CD4-positive, alpha-beta T cell treated with Interleukin-1 beta for 1 hour (primary cell): Measurements from ENCODE around the gene MLEC.

Experiments used
- DNase-seq, 2 donors: peaks; one replicate each; pipeline ENCODE4 v3.0.0-alpha.2; 2020 to 2022

MLEC gene

DNA sequence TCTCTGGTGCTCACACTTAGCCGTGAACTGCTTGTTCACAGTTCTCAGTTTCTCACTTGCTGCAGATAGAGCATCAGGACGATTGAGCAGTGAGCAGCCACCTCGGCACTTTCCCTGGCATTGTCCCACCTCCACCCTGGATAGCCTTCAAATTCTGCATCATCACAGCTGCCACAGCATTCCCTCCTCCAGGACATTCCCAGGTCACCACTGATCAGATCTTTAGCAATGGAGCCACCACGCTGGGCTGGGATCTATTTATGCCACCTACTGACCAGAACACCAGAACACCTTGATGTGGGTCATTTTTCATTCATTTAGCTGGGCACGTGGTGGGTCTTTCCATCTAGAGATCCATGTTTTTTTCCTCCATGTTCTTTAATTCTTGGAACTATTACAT lies 62.3 kb downstream of the MLEC start:
- no peak for DNase-seq

DNA sequence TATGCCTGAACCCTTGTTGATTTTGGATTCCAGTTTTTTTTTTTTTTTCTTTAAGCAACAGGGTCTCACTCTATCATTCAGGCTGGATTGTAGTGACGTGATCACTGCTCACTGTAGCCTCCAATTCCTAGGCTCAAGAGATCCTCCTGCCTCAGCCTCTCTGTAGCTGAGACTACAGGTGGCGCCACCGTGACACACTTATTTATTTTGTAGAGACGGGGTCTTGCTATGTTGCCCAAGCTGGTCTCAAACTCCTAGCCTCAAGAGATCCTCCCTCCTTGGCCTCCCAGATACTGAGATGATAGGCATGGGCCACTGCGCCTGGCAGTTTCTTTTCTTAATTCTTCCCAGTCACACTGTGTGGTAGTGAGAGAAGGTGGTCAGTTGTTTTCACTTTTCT lies 63.9 kb downstream of the MLEC start:
- DNase-seq = no peak

DNA sequence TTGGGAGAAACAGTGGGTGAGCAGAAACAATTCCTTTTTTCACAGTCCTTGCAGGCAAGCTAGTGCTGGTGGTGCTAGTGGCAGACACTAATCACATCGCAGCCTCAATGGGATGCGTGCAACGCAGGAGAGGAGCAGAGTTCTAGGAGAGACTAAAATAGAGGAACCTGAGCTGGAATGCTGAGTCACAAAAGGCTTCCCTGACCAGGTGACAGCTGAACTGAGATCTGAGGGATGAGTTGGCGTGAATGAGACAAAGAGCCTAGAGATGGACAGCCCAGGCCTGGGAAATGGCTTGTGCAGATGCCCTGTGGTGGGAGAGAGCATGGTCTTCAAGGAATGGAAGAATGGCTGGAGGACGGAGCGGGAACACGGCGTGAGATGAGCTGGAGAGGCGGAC lies 64.4 kb downstream of the MLEC start:
- no peak for DNase-seq
